ENCODE measurements around the gene MMD. TPM values are rescaled to one million over a fixed set of nuclear protein-coding genes. Genes with fewer than 3 reads are reported as not detected.
A peak's percentile ranks its signal among the peaks of the same experiment; 100 is the strongest.
"Not testable (repeated sequence)": the region's sequence is repeated elsewhere in the genome, so short reads cannot be mapped to it uniquely, and the experiment has no call there.

The MMD gene
- total and polyA plus RNA-seq, 2 donors (not counting 1 experiment from before 2014, with no cell fraction given): 19.2 to 29.4 TPM

DNA sequence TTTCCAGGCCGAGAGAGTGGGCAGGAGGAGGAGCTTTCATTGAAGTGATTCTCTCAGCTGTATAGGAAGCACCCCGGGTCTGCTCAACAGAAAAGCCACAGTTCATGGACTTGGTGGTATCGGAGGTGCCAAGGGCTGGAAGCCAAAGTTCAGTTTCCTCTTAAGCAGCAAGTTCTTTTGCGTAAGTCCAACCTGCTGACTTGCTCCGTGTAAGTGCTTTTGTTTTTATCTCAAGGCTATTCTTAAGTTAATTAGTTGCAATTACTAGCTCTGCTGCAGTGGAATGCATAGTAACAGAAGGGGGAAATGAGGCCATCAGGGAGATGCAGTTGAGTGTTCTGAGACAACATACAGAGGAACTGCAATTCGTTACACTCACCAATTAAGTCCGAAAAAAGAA is 45.0 kb upstream of the MMD start:
- Mint-ChIP-seq H3K4me3 (peak overlapping the region; percentile 1), H3K27me3 (peaks cover 32% of the 10 kb centered on the region), H3K9me3 (ENCODE audit: insufficient read depth) (no peaks in the 10 kb centered on the region), H3K4me1 (peaks cover 15% of the 10 kb centered on the region), H3K27ac (no peak overlapping the region)
- intact Hi-C loops (cut with micrococcal nuclease): no loop called here
- Histone ChIP-seq H3K4me3 (ENCODE audit: control extremely low read depth in 1 of 5, extremely low read depth in 1 of 5, insufficient read depth in 1 of 5, low read depth in 2 of 5, low read length in 4 of 5) (no peak overlapping the region), H3K36me3 (replicated peaks in 1 of 2; ENCODE audit: control extremely low read depth in 1 of 2, control insufficient read depth in 1 of 2, extremely low read depth in 1 of 2, insufficient read depth in 2 of 2, low read length in 1 of 2) (no peaks in the 10 kb centered on the region), H3K9ac (ENCODE audit: low read length) (no peak overlapping the region), H3K27me3 (replicated peaks in 1 of 4; ENCODE audit: control extremely low read depth in 1 of 4, control insufficient read depth in 3 of 4, insufficient read depth in 4 of 4, low read length in 3 of 4) (peaks cover 0 to 20% (median 5%) of the 10 kb centered on the region in 4 experiments), H3K27ac (ENCODE audit: low read length in 2 of 2) (no peak overlapping the region), H2AFZ (ENCODE audit: insufficient read depth, low read depth, low read length, poor library complexity, severe bottlenecking) (no peak overlapping the region), H3K9me3 (ENCODE audit: control extremely low read depth in 1 of 3, control insufficient read depth in 2 of 3, insufficient read depth in 1 of 3, low read length in 2 of 3) (peaks cover 0 to 6% (median 0%) of the 10 kb centered on the region in 3 donors), H3K79me2 (ENCODE audit: control insufficient read depth, insufficient read depth, low read length) (no peaks in the 10 kb centered on the region), H4K20me1 (ENCODE audit: control insufficient read depth, insufficient read depth, low read length, poor library complexity, severe bottlenecking) (no peaks in the 10 kb centered on the region), H3K4me2 (replicated peaks; ENCODE audit: low read depth, low read length, poor library complexity, severe bottlenecking) (no peak overlapping the region), H3K4me1 (ENCODE audit: control insufficient read depth in 2 of 2, insufficient read depth in 2 of 2, low read length in 2 of 2) (peaks cover 13% of the 10 kb centered on the region in 2 donors)
- DNase-seq: no peak
- WGBS (ENCODE audit: insufficient coverage): 70% methylated on average over 5 of the region's 7 CpGs
- ATAC-seq (ENCODE audit: low read depth): no peak
- TF ChIP-seq EZH2 (IDR thresholded peaks at IDR 0.05; ENCODE audit: borderline replicate concordance, insufficient read depth, low read depth, low read length, poor library complexity, severe bottlenecking): no peak
- TF ChIP-seq CTCF (IDR thresholded peaks at IDR 0.05): no peak
- ChIA-PET POLR2A (no interaction called here), CTCF (interaction anchor here (1.2 kb wide), 1 partner anchor 29 kb away, joined by 4 read pairs; no protein-coding TSS in a partner anchor)

GRCh38 chr17:55465771-55466170 is 44.1 kb upstream of the MMD start:
- H3K79me2 ChIP-seq (ENCODE audit: control insufficient read depth, insufficient read depth, low read length); H3K4me3 Mint-ChIP-seq; H3K9ac ChIP-seq (ENCODE audit: low read length); H3K27ac ChIP-seq (ENCODE audit: low read length in 2 of 2); intact Hi-C loops (cut with micrococcal nuclease); H3K4me2 ChIP-seq (replicated peaks; ENCODE audit: low read depth, low read length, poor library complexity, severe bottlenecking); H3K9me3 Mint-ChIP-seq (ENCODE audit: insufficient read depth); H2AFZ ChIP-seq (ENCODE audit: insufficient read depth, low read depth, low read length, poor library complexity, severe bottlenecking); ATAC-seq (ENCODE audit: low read depth); H4K20me1 ChIP-seq (ENCODE audit: control insufficient read depth, insufficient read depth, low read length, poor library complexity, severe bottlenecking); H3K4me3 ChIP-seq (ENCODE audit: control extremely low read depth in 1 of 5, extremely low read depth in 1 of 5, insufficient read depth in 1 of 5, low read depth in 2 of 5, low read length in 4 of 5); H3K27ac Mint-ChIP-seq; H3K9me3 ChIP-seq (ENCODE audit: control extremely low read depth in 1 of 3, control insufficient read depth in 2 of 3, insufficient read depth in 1 of 3, low read length in 2 of 3); DNase-seq; POLR2A ChIA-PET; H3K36me3 ChIP-seq (replicated peaks in 1 of 2; ENCODE audit: control extremely low read depth in 1 of 2, control insufficient read depth in 1 of 2, extremely low read depth in 1 of 2, insufficient read depth in 2 of 2, low read length in 1 of 2): not testable (repeated sequence)
- CTCF ChIA-PET: interaction anchor here (0.7 kb wide), 1 partner anchor 11 kb away, joined by 5 read pairs; no protein-coding TSS in a partner anchor
- Histone ChIP-seq H3K27me3 (replicated peaks in 1 of 4; ENCODE audit: control extremely low read depth in 1 of 4, control insufficient read depth in 3 of 4, insufficient read depth in 4 of 4, low read length in 3 of 4) (peaks cover 0 to 18% (median 5%) of the 10 kb centered on the region in 4 experiments), H3K4me1 (ENCODE audit: control insufficient read depth in 2 of 2, insufficient read depth in 2 of 2, low read length in 2 of 2) (peaks cover 13% of the 10 kb centered on the region in 2 donors)
- peaks cover 15% of the 10 kb centered on the region for H3K4me1 Mint-ChIP-seq
- peaks cover 38% of the 10 kb centered on the region for H3K27me3 Mint-ChIP-seq
- WGBS (ENCODE audit: insufficient coverage): 100% methylated on average over 3 of the region's 4 CpGs

All from B cell (primary cell).